Activated CD8-positive, alpha-beta memory T cell treated with anti-CD3 and anti-CD28 coated beads, Interleukin-2, amount 10 ng/mL, durations not matched to agents 7 days and 5 days (primary cell): ENCODE results near the gene SUPT4H1. TPM values are rescaled to one million over a fixed set of nuclear protein-coding genes. Genes with fewer than 3 reads are reported as not detected.
"Not testable (repeated sequence)": the region's sequence is repeated elsewhere in the genome, so short reads cannot be mapped to it uniquely, and the experiment has no call there.

Source experiments
- ATAC-seq: fragments of 150-1000 bp; cut with Tn5 transposase; one replicate; pipeline ENCODE4 v1.10.0; 2021; ENCODE audit warnings: moderate library complexity
- CTCF ChIA-PET: fragments of 350-600 bp; sonication (Branson Sonifier 250); formaldehyde crosslinking; loops from one replicate; lab custom pipeline; 2021; ENCODE audit warnings: antibody characterized with exemption; lab: Charles Lee
- DNase-seq: peaks from one replicate; pipeline ENCODE4 v3.0.0-alpha.2; 2020
- H3K27ac Mint-ChIP-seq: one replicate; pipeline ENCODE4 v1.8.0; 2021; ENCODE audit warnings: mild to moderate bottlenecking, mixed read lengths
- H3K27me3 Mint-ChIP-seq: one replicate; pipeline ENCODE4 v1.8.0; 2021; ENCODE audit warnings: mixed read lengths
- H3K36me3 Mint-ChIP-seq: one replicate; pipeline ENCODE4 v1.8.0; 2021; ENCODE audit warnings: mild to moderate bottlenecking, mixed read lengths
- H3K4me1 Mint-ChIP-seq: one replicate; pipeline ENCODE4 v1.8.0; 2021; ENCODE audit warnings: mixed read lengths
- H3K4me3 Mint-ChIP-seq: one replicate; pipeline ENCODE4 v1.8.0; 2021; ENCODE audit warnings: mild to moderate bottlenecking, moderate library complexity, mixed read lengths
- H3K9me3 Mint-ChIP-seq: one replicate; pipeline ENCODE4 v1.8.0; 2022; ENCODE audit warnings: low read depth, mixed read lengths
- total RNA-seq, 2 experiments: library from RNA; stranded (reverse); gene quantifications; one replicate each; pipeline ENCODE4 v1.2.3, GENCODE V29; 2021

The SUPT4H1 gene
- 100 to 1,000 TPM in 1 of 2 experiments, 10 to 100 TPM in 1; 63.3 to 127 TPM for total RNA-seq

- CTCF ChIA-PET = interaction anchor here (1.1 to 4.9 kb wide), 17 partner anchors 8 to 136 kb away, joined by 3 to 69 read pairs (median 5); partner anchors contain the start of genes HSF5, RNF43 and TSPOAP1
- ATAC-seq (peak; percentile 92), DNase-seq (peak; percentile 93)
- peak within 1 kb of the TSS; percentile 98 for H3K4me3 Mint-ChIP-seq
- no peaks in the 10 kb centered on the region for H3K27me3 Mint-ChIP-seq
- H3K9me3 Mint-ChIP-seq = no peaks in the 10 kb centered on the region
- H3K27ac Mint-ChIP-seq = peak within 1 kb of the TSS; percentile 96
- H3K4me1 Mint-ChIP-seq = peaks cover 52% of the 10 kb centered on the region
- H3K36me3 Mint-ChIP-seq = peaks cover 45% of the 10 kb centered on the region
Observed at GRCh38 chr17:58351831-58352595, at the start of gene SUPT4H1. Gene SUPT4H1, minus strand, starts transcription at chr17:58352201. Its CDS starts 66 bp downstream, at chr17:58352135.

- ATAC-seq (no peak), DNase-seq (no peak)
- peaks cover 2% of the 10 kb centered on the region for H3K27me3 Mint-ChIP-seq
- H3K27ac Mint-ChIP-seq = no peak overlapping the region
- CTCF ChIA-PET = no interaction called here
- H3K4me1 Mint-ChIP-seq = peaks cover 8% of the 10 kb centered on the region
- H3K9me3 Mint-ChIP-seq = no peaks in the 10 kb centered on the region
- no peaks in the 10 kb centered on the region for H3K36me3 Mint-ChIP-seq
- H3K4me3 Mint-ChIP-seq = no peak overlapping the region
Observed at GRCh38 chr17:58401287-58401686, 49.3 kb upstream of the SUPT4H1 start.

GRCh38 chr17:58400826-58401225 lies 48.8 kb upstream of the SUPT4H1 start:
- peaks cover 8% of the 10 kb centered on the region for H3K4me1 Mint-ChIP-seq
- DNase-seq (no peak), ATAC-seq (no peak)
- H3K27me3 Mint-ChIP-seq = peaks cover 2% of the 10 kb centered on the region
- H3K27ac Mint-ChIP-seq = no peak overlapping the region
- H3K4me3 Mint-ChIP-seq = no peak overlapping the region
- no peaks in the 10 kb centered on the region for H3K36me3 Mint-ChIP-seq
- CTCF ChIA-PET = interaction anchor here (0.8 to 1.4 kb wide), 2 partner anchors 83 to 151 kb away, joined by 3 to 4 read pairs; no protein-coding TSS in a partner anchor
- no peaks in the 10 kb centered on the region for H3K9me3 Mint-ChIP-seq

GRCh38 chr17:58399974-58400373 lies 48.0 kb upstream of the SUPT4H1 start:
- H3K4me1 Mint-ChIP-seq = peaks cover 8% of the 10 kb centered on the region
- no peak overlapping the region for H3K4me3 Mint-ChIP-seq
- no peak overlapping the region for H3K27ac Mint-ChIP-seq
- no peaks in the 10 kb centered on the region for H3K9me3 Mint-ChIP-seq
- H3K36me3 Mint-ChIP-seq = no peaks in the 10 kb centered on the region
- ATAC-seq (no peak), DNase-seq (no peak)
- peaks cover 2% of the 10 kb centered on the region for H3K27me3 Mint-ChIP-seq
- CTCF ChIA-PET = interaction anchor here (0.6 to 1.4 kb wide), 5 partner anchors 15 to 349 kb away, joined by 3 to 4 read pairs (median 3); no protein-coding TSS in a partner anchor

- no peak for ATAC-seq
- peaks cover 8% of the 10 kb centered on the region for H3K4me1 Mint-ChIP-seq
- H3K9me3 Mint-ChIP-seq = no peaks in the 10 kb centered on the region
- peaks cover 2% of the 10 kb centered on the region for H3K27me3 Mint-ChIP-seq
- no peaks in the 10 kb centered on the region for H3K36me3 Mint-ChIP-seq
- no peak overlapping the region for H3K27ac Mint-ChIP-seq
- no peak overlapping the region for H3K4me3 Mint-ChIP-seq
- CTCF ChIA-PET = no interaction called here
- no peak for DNase-seq
Observed at GRCh38 chr17:58398574-58399266, 46.7 kb upstream of the SUPT4H1 start.

GRCh38 chr17:58397421-58397820 lies 45.4 kb upstream of the SUPT4H1 start:
- H3K9me3 Mint-ChIP-seq, ATAC-seq, H3K27ac Mint-ChIP-seq, CTCF ChIA-PET, H3K27me3 Mint-ChIP-seq, H3K36me3 Mint-ChIP-seq, H3K4me3 Mint-ChIP-seq, H3K4me1 Mint-ChIP-seq, DNase-seq: not testable (repeated sequence)

- Mint-ChIP-seq H3K27ac (no peak overlapping the region), H3K27me3 (peaks cover 2% of the 10 kb centered on the region), H3K9me3 (no peaks in the 10 kb centered on the region), H3K4me1 (peaks cover 2% of the 10 kb centered on the region), H3K4me3 (no peak overlapping the region), H3K36me3 (no peaks in the 10 kb centered on the region)
- CTCF ChIA-PET = no interaction called here
- ATAC-seq (no peak), DNase-seq (no peak)
Observed at GRCh38 chr17:58396173-58396572, 44.2 kb upstream of the SUPT4H1 start.

- CTCF ChIA-PET = interaction anchor here (0.7 to 1.7 kb wide), 2 partner anchors 23 to 43 kb away, joined by 3 to 5 read pairs; partner anchors contain the start of gene RNF43
- peaks cover 8% of the 10 kb centered on the region for H3K27me3 Mint-ChIP-seq
- no peak overlapping the region for H3K27ac Mint-ChIP-seq
- H3K36me3 Mint-ChIP-seq = no peaks in the 10 kb centered on the region
- H3K4me3 Mint-ChIP-seq = no peak overlapping the region
- DNase-seq (no peak), ATAC-seq (no peak)
- peaks cover 2% of the 10 kb centered on the region for H3K4me1 Mint-ChIP-seq
- no peaks in the 10 kb centered on the region for H3K9me3 Mint-ChIP-seq
Observed at GRCh38 chr17:58394534-58395223, 42.7 kb upstream of the SUPT4H1 start.

GRCh38 chr17:58391302-58391984 lies 39.4 kb upstream of the SUPT4H1 start:
- Mint-ChIP-seq H3K36me3 (no peaks in the 10 kb centered on the region), H3K4me3 (no peak overlapping the region), H3K27ac (no peak overlapping the region), H3K4me1 (peaks cover 8% of the 10 kb centered on the region), H3K27me3 (peaks cover 6% of the 10 kb centered on the region), H3K9me3 (no peaks in the 10 kb centered on the region)
- ATAC-seq = no peak
- no peak for DNase-seq
- CTCF ChIA-PET = no interaction called here

GRCh38 chr17:58390884-58391283 lies 38.9 kb upstream of the SUPT4H1 start:
- no peak overlapping the region for H3K27ac Mint-ChIP-seq
- CTCF ChIA-PET = interaction anchor here (1.2 to 2.0 kb wide), 2 partner anchors 22 to 25 kb away, joined by 4 to 5 read pairs; no protein-coding TSS in a partner anchor
- H3K9me3 Mint-ChIP-seq = no peaks in the 10 kb centered on the region
- H3K27me3 Mint-ChIP-seq = peaks cover 6% of the 10 kb centered on the region
- no peak overlapping the region for H3K4me3 Mint-ChIP-seq
- peaks cover 8% of the 10 kb centered on the region for H3K4me1 Mint-ChIP-seq
- H3K36me3 Mint-ChIP-seq = no peaks in the 10 kb centered on the region
- ATAC-seq (no peak), DNase-seq (no peak)

- H3K4me3 Mint-ChIP-seq = no peak overlapping the region
- H3K27me3 Mint-ChIP-seq = peaks cover 6% of the 10 kb centered on the region
- ATAC-seq (no peak), DNase-seq (no peak)
- no peak overlapping the region for H3K27ac Mint-ChIP-seq
- no peaks in the 10 kb centered on the region for H3K9me3 Mint-ChIP-seq
- CTCF ChIA-PET = interaction anchor here (1.0 to 2.0 kb wide), 2 partner anchors 27 to 102 kb away, joined by 5 to 6 read pairs; no protein-coding TSS in a partner anchor
- no peaks in the 10 kb centered on the region for H3K36me3 Mint-ChIP-seq
- H3K4me1 Mint-ChIP-seq = peaks cover 8% of the 10 kb centered on the region
Observed at GRCh38 chr17:58388302-58389190, 36.5 kb upstream of the SUPT4H1 start.

- Mint-ChIP-seq H3K27ac (no peak overlapping the region), H3K36me3 (no peaks in the 10 kb centered on the region), H3K4me1 (peaks cover 11% of the 10 kb centered on the region), H3K4me3 (no peak overlapping the region), H3K27me3 (peaks cover 6% of the 10 kb centered on the region), H3K9me3 (no peaks in the 10 kb centered on the region)
- CTCF ChIA-PET = no interaction called here
- DNase-seq = no peak
- no peak for ATAC-seq
Observed at GRCh38 chr17:58387834-58388233, 35.8 kb upstream of the SUPT4H1 start.
